Neural cell (in vitro differentiated cells): ENCODE data around the gene RCE1. TPM values are rescaled to one million over a fixed set of nuclear protein-coding genes. Genes with fewer than 3 reads are reported as not detected.

Experiments
- H2AFZ ChIP-seq: fragments of 200-600, 300-800 bp; sonication (generic), shearing (Covaris generic); 2 replicates; pipeline ENCODE4 v1.6.0; 2014; ENCODE audit warnings: low read depth, mild to moderate bottlenecking, antibody characterized with exemption, low read length, moderate library complexity
- H3F3A ChIP-seq: fragments of 200-600 bp; shearing (Covaris generic); 2 replicates; pipeline ENCODE4 v1.6.1; 2016; ENCODE audit warnings: mild to moderate bottlenecking, moderate library complexity, mixed read lengths, antibody characterized with exemption, low read length; ENCODE audit not compliant: insufficient read depth, poor library complexity, severe bottlenecking
- H3K27ac ChIP-seq: fragments of 200-600, 300-800 bp; sonication (generic), shearing (Covaris generic); 2 replicates; pipeline ENCODE4 v1.5.1; 2014; ENCODE audit warnings: mild to moderate bottlenecking, low read length, moderate library complexity
- H3K27me3 ChIP-seq: fragments of 300-800, 200-600 bp; sonication (generic), shearing (Covaris generic); 2 replicates; pipeline ENCODE4 v1.6.0; 2014; ENCODE audit warnings: mild to moderate bottlenecking, low read depth, low read length, moderate library complexity; ENCODE audit not compliant: insufficient read depth
- H3K36me3 ChIP-seq: fragments of 300-800, 200-600 bp; sonication (generic), shearing (Covaris generic); 2 replicates; pipeline ENCODE4 v1.5.1; 2014; ENCODE audit warnings: mild to moderate bottlenecking, antibody characterized with exemption, low read length, moderate library complexity; ENCODE audit not compliant: insufficient read depth
- H3K4me2 ChIP-seq: fragments of 300-800, 200-600 bp; sonication (generic), shearing (Covaris generic); 2 replicates; pipeline ENCODE4 v1.6.0; 2014; ENCODE audit warnings: mild to moderate bottlenecking, low read length
- H3K4me3 ChIP-seq: fragments of 300-800, 200-600 bp; sonication (generic), shearing (Covaris generic); 2 replicates; pipeline ENCODE4 v1.5.1; 2014; ENCODE audit warnings: mild to moderate bottlenecking, low read length, moderate library complexity
- H3K79me2 ChIP-seq: fragments of 200-600 bp; shearing (Covaris generic); replicated peaks from 2 replicates; pipeline ENCODE4 v1.6.0; 2014; ENCODE audit warnings: mild to moderate bottlenecking, low read length, moderate library complexity; ENCODE audit not compliant: insufficient read depth
- H3K9ac ChIP-seq: fragments of 300-800, 200-600 bp; sonication (generic), shearing (Covaris generic); 2 replicates; pipeline ENCODE4 v1.6.1; 2016; ENCODE audit warnings: mild to moderate bottlenecking, low read length, mixed read lengths
- H3K9me2 ChIP-seq: fragments of 200-600 bp; shearing (Covaris generic); 2 replicates; pipeline ENCODE4 v1.6.1; 2016; ENCODE audit warnings: mild to moderate bottlenecking, low read length, mixed read lengths; ENCODE audit not compliant: insufficient read depth
- H3K9me3 ChIP-seq: fragments of 200-600, 300-800 bp; sonication (generic), shearing (Covaris generic); 2 replicates; pipeline ENCODE4 v1.6.1; 2016; ENCODE audit warnings: mild to moderate bottlenecking, mixed run types, low read length, moderate library complexity, mixed read lengths
- H4K20me1 ChIP-seq: fragments of 200-600 bp; shearing (Covaris generic); 2 replicates; pipeline ENCODE4 v1.6.1; 2016; ENCODE audit warnings: mild to moderate bottlenecking, mixed run types; ENCODE audit not compliant: insufficient read depth
- CTCF ChIP-seq: fragments of 450-650 bp; IDR thresholded peaks from 2 replicates; pipeline ENCODE4 v1.5.1; 2014; ENCODE audit warnings: antibody characterized with exemption, mild to moderate bottlenecking, moderate library complexity; ENCODE audit not compliant: poor library complexity, severe bottlenecking
- EP300 ChIP-seq: fragments of 450-650 bp; conservative IDR thresholded peaks from 2 replicates; pipeline ENCODE4 v1.6.1; 2014; ENCODE audit warnings: antibody characterized with exemption, mild to moderate bottlenecking, moderate library complexity; ENCODE audit not compliant: poor library complexity, severe bottlenecking
- EZH2 ChIP-seq: fragments of 200-600, 300-800 bp; shearing (Covaris generic), sonication (generic); IDR thresholded peaks from 2 replicates; pipeline ENCODE4 v1.6.1; 2014; ENCODE audit warnings: antibody characterized with exemption, low read length, borderline replicate concordance, mild to moderate bottlenecking; ENCODE audit not compliant: insufficient read depth, poor library complexity, severe bottlenecking
- MXI1 ChIP-seq: fragments of 450-650 bp; conservative IDR thresholded peaks from 2 replicates; pipeline ENCODE4 v1.6.1; 2014; ENCODE audit warnings: antibody characterized with exemption, mild to moderate bottlenecking; ENCODE audit not compliant: poor library complexity, severe bottlenecking
- POLR2AphosphoS5 ChIP-seq: IDR thresholded peaks from 2 replicates; pipeline ENCODE4 v1.6.1; 2012
- SMC3 ChIP-seq: fragments of 450-650 bp; conservative IDR thresholded peaks from 2 replicates; pipeline ENCODE4 v1.6.1; 2014; ENCODE audit warnings: antibody characterized with exemption, mild to moderate bottlenecking, moderate library complexity; ENCODE audit not compliant: poor library complexity
- polyA plus RNA-seq: library from polyadenylated mRNA; depleted of rRNA; stranded (reverse); fragments of >200 nt; gene quantifications from 2 replicates; pipeline ENCODE4 v1.2.3, GENCODE V29; 2014

RCE1 gene
- polyA plus RNA-seq, 1 donor from 2014 or later = 50.5 TPM

GRCh38 chr11:66800720-66801428 lies 42.4 kb upstream of the RCE1 start:
- no peaks in the 10 kb centered on the region for H3K79me2 ChIP-seq
- H2AFZ ChIP-seq = no peak overlapping the region
- H3K9me3 ChIP-seq = no peaks in the 10 kb centered on the region
- H4K20me1 ChIP-seq = no peaks in the 10 kb centered on the region
- no peaks in the 10 kb centered on the region for H3K27me3 ChIP-seq
- no peaks in the 10 kb centered on the region for H3K36me3 ChIP-seq
- H3K27ac ChIP-seq = no peak overlapping the region
- TF ChIP-seq POLR2AphosphoS5 (no peak), EZH2 (no peak), MXI1 (no peak), EP300 (no peak)
- H3K4me3 ChIP-seq = no peak overlapping the region
- H3K9me2 ChIP-seq = no peaks in the 10 kb centered on the region
- no peak overlapping the region for H3K4me2 ChIP-seq
- no peak overlapping the region for H3K9ac ChIP-seq
- no peaks in the 10 kb centered on the region for H3F3A ChIP-seq

- Histone ChIP-seq H3K9ac (no peak overlapping the region), H3K36me3 (no peaks in the 10 kb centered on the region), H3K4me3 (no peak overlapping the region), H3K27ac (no peak overlapping the region), H3K9me3 (no peaks in the 10 kb centered on the region), H4K20me1 (no peaks in the 10 kb centered on the region), H3K4me2 (no peak overlapping the region), H3K9me2 (no peaks in the 10 kb centered on the region), H2AFZ (no peak overlapping the region), H3F3A (no peaks in the 10 kb centered on the region), H3K79me2 (no peaks in the 10 kb centered on the region), H3K27me3 (no peaks in the 10 kb centered on the region)
- no peak for TF ChIP-seq EZH2
- no peak for TF ChIP-seq CTCF
- no peak for TF ChIP-seq POLR2AphosphoS5
Observed at GRCh38 chr11:66809592-66809991, 33.6 kb upstream of the RCE1 start.

GRCh38 chr11:66810576-66811185 lies 32.6 kb upstream of the RCE1 start:
- Histone ChIP-seq H3K9ac (no peak overlapping the region), H3K36me3 (no peaks in the 10 kb centered on the region), H3K27ac (no peak overlapping the region), H3K9me3 (no peaks in the 10 kb centered on the region), H3K4me2 (no peak overlapping the region), H3K79me2 (no peaks in the 10 kb centered on the region), H3K9me2 (no peaks in the 10 kb centered on the region), H3F3A (no peaks in the 10 kb centered on the region), H3K4me3 (no peak overlapping the region), H3K27me3 (no peaks in the 10 kb centered on the region), H2AFZ (no peak overlapping the region), H4K20me1 (no peaks in the 10 kb centered on the region)
- no peak for TF ChIP-seq SMC3
